GM12878 (cell line): ENCODE results near the gene ZFP62. TPM values are rescaled to one million over a fixed set of nuclear protein-coding genes. Genes with fewer than 3 reads are reported as not detected.

Source experiments
- ATAC-seq: fragments of 200-7000 bp; cut with Tn5 transposase; 3 replicates; pipeline ENCODE4 v1.9.1; 2020; ENCODE audit warnings: mild to moderate bottlenecking, moderate library complexity
- BruUV-seq: library from RNA; stranded (reverse); fragments of 400-500 nt; replicated peaks from 2 replicates; lab custom pipeline; 2021; lab: Mats Ljungman, UMichigan
- CTCF ChIA-PET: fragments of 300-600 bp; sonication (Branson Sonifier 250); formaldehyde crosslinking; extraction: SDS; loops from one replicate; lab custom pipeline; 2021; ENCODE audit warnings: inconsistent platforms; lab: Yijun Ruan, JAX
- POLR2A ChIA-PET: fragments of 350-600 bp; formaldehyde crosslinking; extraction: SDS; loops from one replicate; lab custom pipeline; 2021; ENCODE audit warnings: inconsistent platforms; lab: Charles Lee
- RAD21 ChIA-PET: fragments of 300-600 bp; sonication (Branson Sonifier 250); formaldehyde crosslinking; loops from one replicate; lab custom pipeline; 2023; ENCODE audit warnings: antibody characterized with exemption; ENCODE audit not compliant: unreplicated experiment; lab: Charles Lee
- SMC1A ChIA-PET: fragments of 300-600 bp; sonication (Branson Sonifier 250); formaldehyde crosslinking; loops from one replicate; lab custom pipeline; 2023; ENCODE audit not compliant: unreplicated experiment, uncharacterized antibody; lab: Charles Lee
- DNase-seq: peaks from one replicate; pipeline ENCODE4 v3.0.0-alpha.2; 2011; ENCODE audit warnings: low read depth, low spot score
- FAIRE-seq: peaks from 3 replicates; lab custom pipeline; 2011; peaks lifted over from hg19 to GRCh38; lab: Jason Lieb, UNC
- H2AFZ ChIP-seq: 2 replicates; pipeline ENCODE4 v1.6.0; 2011; ENCODE audit warnings: low read depth, low read length, control low read depth; ENCODE audit not compliant: control insufficient read depth
- H3K27ac ChIP-seq: 2 replicates; pipeline ENCODE4 v1.5.1; 2011; ENCODE audit warnings: control low read depth; ENCODE audit not compliant: control insufficient read depth, insufficient read depth
- H3K27me3 ChIP-seq, 2 experiments: replicated peaks in 1 of 2; 2 replicates each; pipeline versions ENCODE4 v1.6.0 to v1.6.1; 2011; ENCODE audit warnings: low read length in 1 of 2; ENCODE audit not compliant: control insufficient read depth in 2 of 2, insufficient read depth in 2 of 2
- H3K36me3 ChIP-seq, 2 experiments: 2 replicates each; pipeline ENCODE4 v1.5.1; 2011; ENCODE audit warnings: low read length in 1 of 2; ENCODE audit not compliant: control insufficient read depth in 2 of 2, insufficient read depth in 2 of 2
- H3K4me1 ChIP-seq: 2 replicates; pipeline ENCODE4 v1.6.1; 2011; ENCODE audit warnings: mild to moderate bottlenecking, low read length, moderate library complexity, mixed read lengths; ENCODE audit not compliant: control insufficient read depth, insufficient read depth
- H3K4me2 ChIP-seq: 2 replicates; pipeline ENCODE4 v1.6.0; 2011; ENCODE audit warnings: control low read depth; ENCODE audit not compliant: control insufficient read depth, insufficient read depth
- H3K4me3 ChIP-seq: fragments of 200-600 bp; sonication (generic); 2 replicates; pipeline ENCODE4 v1.5.1; 2016
- H3K79me2 ChIP-seq: 2 replicates; pipeline ENCODE4 v1.6.0; 2011; ENCODE audit warnings: low read length; ENCODE audit not compliant: control insufficient read depth, insufficient read depth
- H3K9ac ChIP-seq: 2 replicates; pipeline ENCODE4 v1.8.0; 2011; ENCODE audit warnings: low read length, control low read depth, mixed read lengths; ENCODE audit not compliant: control insufficient read depth, insufficient read depth
- H3K9me3 ChIP-seq: replicated peaks from 3 replicates; pipeline ENCODE4 v1.5.1; 2011; ENCODE audit warnings: mild to moderate bottlenecking, low read length; ENCODE audit not compliant: control insufficient read depth, insufficient read depth
- H4K20me1 ChIP-seq: 2 replicates; pipeline ENCODE4 v1.6.0; 2011; ENCODE audit not compliant: control insufficient read depth, insufficient read depth
- ESRRA ChIP-seq: IDR thresholded peaks from 2 replicates; pipeline ENCODE4 v1.6.1; 2012; ENCODE audit warnings: mild to moderate bottlenecking, low read length, improper control_type of control experiment
- IRF4 ChIP-seq: IDR thresholded peaks from 2 replicates; pipeline ENCODE4 v1.6.1; 2011; ENCODE audit warnings: low read depth, low read length
- NFYB ChIP-seq: IDR thresholded peaks from 2 replicates; pipeline ENCODE4 v1.6.1; 2011; ENCODE audit warnings: low read depth, mild to moderate bottlenecking, low read length, improper control_type of control experiment, moderate library complexity; ENCODE audit not compliant: insufficient read depth
- SIN3A ChIP-seq: IDR thresholded peaks from 2 replicates; pipeline ENCODE4 v1.6.1; 2012; ENCODE audit warnings: low read depth, low read length, improper control_type of control experiment
- SPI1 ChIP-seq: IDR thresholded peaks from 2 replicates; pipeline ENCODE4 v1.6.1; 2011; ENCODE audit warnings: low read depth, mild to moderate bottlenecking, low read length, moderate library complexity, borderline replicate concordance; ENCODE audit not compliant: insufficient read depth
- SRF ChIP-seq, 2 experiments: IDR thresholded peaks; 2 replicates each; pipeline ENCODE4 v1.6.1; 2011; ENCODE audit warnings: low read depth in 2 of 2, low read length in 2 of 2, mild to moderate bottlenecking in 1 of 2, moderate library complexity in 1 of 2
- USF1 ChIP-seq: IDR thresholded peaks from 2 replicates; pipeline ENCODE4 v1.6.1; 2011; ENCODE audit warnings: borderline replicate concordance, low read depth, mild to moderate bottlenecking, moderate library complexity, mixed read lengths, low read length; ENCODE audit not compliant: insufficient read depth; ENCODE audit errors: extremely low read length
- ZBTB11 ChIP-seq: fragments of 450-650 bp; formaldehyde crosslinking; IDR thresholded peaks from 2 replicates; pipeline ENCODE4 v1.5.0; 2022; ENCODE audit warnings: mild to moderate bottlenecking, missing genetic modification characterization
- ZNF24 ChIP-seq: fragments of 450-650 bp; IDR thresholded peaks from 2 replicates; pipeline ENCODE4 v1.6.1; 2017; ENCODE audit warnings: antibody characterized with exemption, mild to moderate bottlenecking
- WGBS: methylation state at CpG from one replicate; pipeline ENCODE4 v1.1.6; 2016; ENCODE audit warnings: low lambda C conversion rate; ENCODE audit not compliant: insufficient replicate concordance, insufficient coverage; ENCODE audit errors: missing lambda C conversion rate; 5-methylcytosine and 5-hydroxymethylcytosine counted together
- in situ Hi-C: fragments of 300-500 bp; cut with MboI; formaldehyde crosslinking; loops from 9 replicates; pipeline ENCODE4 v1.14.3; 2018; ENCODE audit warnings: mixed read lengths
- intact Hi-C: fragments of 100-400 bp; cut with micrococcal nuclease; formaldehyde crosslinking; loops from one replicate; pipeline ENCODE4 v1.14.2; 2022; ENCODE audit not compliant: unreplicated experiment
- polyA plus RNA-seq, 11 experiments: library from polyadenylated mRNA; depleted of rRNA in 4 of 11; unstranded in 6 of 11; stranded (reverse) in 5 of 11; fragments of >200 nt; fragmentation: Nextera tagmentation in 4 of 11; fragmentation: Illumina TruSeq in 1 of 11; extraction: Ambion mirVana in 4 of 11; extraction: Trizol in 1 of 11; gene quantifications; 1 replicate in 1 of 11; 2 replicates in 10 of 11; pipeline versions ENCODE4 v1.2.1 to v1.2.3, GENCODE V29; 2011 to 2016; ENCODE audit warnings: inconsistent platforms in 2 of 11, missing spikeins in 2 of 11, low read depth in 1 of 11
- total RNA-seq, 4 experiments: library from RNA; depleted of rRNA in 3 of 4; stranded (reverse); fragments of >200 nt in 3 of 4; fragmentation: Illumina TruSeq in 1 of 4; extraction: Trizol in 1 of 4; gene quantifications; 2 replicates each; pipeline versions ENCODE4 v1.2.1 to v1.2.3, GENCODE V29; 2013 to 2021

Gene ZFP62
- total and polyA plus RNA-seq, 10 of the 15 experiments (the other 5 are each of a cell fraction or from before 2014, with no cell fraction given), result 9.2 to 39.7 (median 21.1) TPM

GRCh38 chr5:180844858-180845257 is 16.2 kb downstream of the ZFP62 start:
- Histone ChIP-seq H3K4me2 (no peak overlapping the region), H3K79me2 (no peaks in the 10 kb centered on the region), H3K27me3 (no peaks in the 10 kb centered on the region), H3K4me3 (no peak overlapping the region), H3K4me1 (no peaks in the 10 kb centered on the region), H2AFZ (no peak overlapping the region), H3K36me3 (peaks cover 2 to 5% of the 10 kb centered on the region in 2 experiments; a peak in 3 of 4 replicates), H3K9me3 (peaks cover 17% of the 10 kb centered on the region), H4K20me1 (no peaks in the 10 kb centered on the region), H3K9ac (no peak overlapping the region), H3K27ac (no peak overlapping the region)
- intact Hi-C loops, result no loop called here
- ChIA-PET POLR2A (interaction anchor here (0.6 kb wide), 1 partner anchor 73 kb away, joined by 4 read pairs; no protein-coding TSS in a partner anchor), RAD21 (no interaction called here), CTCF (no interaction called here), SMC1A (no interaction called here)
- in situ Hi-C loops, result no loop called here
- ATAC-seq, result no peak
- TF ChIP-seq ZNF24, result no peak
- TF ChIP-seq NFYB, result no peak
- no peak for TF ChIP-seq ESRRA
- TF ChIP-seq SRF (IDR thresholded peaks at IDR 0.05; ENCODE audit: low read depth in 2 of 2, low read length in 2 of 2), result no peak
- no peak for TF ChIP-seq USF1
- TF ChIP-seq ZBTB11, result no peak
- TF ChIP-seq IRF4, result no peak
- TF ChIP-seq SPI1, result no peak
- no peak for TF ChIP-seq SIN3A
- no peak for FAIRE-seq
- WGBS, result 90% methylated on average over 1 of the region's 1 CpG
- no TSS peak for BruUV-seq
- no peak for DNase-seq
